ENCODE data around the gene CCDC80.

The CCDC80 gene

GRCh38 chr3:112561734-112562529 lies 79.0 kb downstream of the CCDC80 start, which contains the start of the genes ATG3 and SLC35A5 (continued):
- TF ChIP-seq HOXD13 (CRISPR knock-in tag; IDR thresholded peaks at IDR 0.05; ENCODE audit: borderline replicate concordance) (no peak), ZBTB44 (tag by site-specific recombination; IDR thresholded peaks at IDR 0.05) (no peak), SP3 (tag by site-specific recombination; IDR thresholded peaks at IDR 0.05) (peak; percentile 94), OVOL3 (tag by site-specific recombination; IDR thresholded peaks at IDR 0.05) (peak; percentile 10; the same call in 1 of the 2 replicates), ZNF76 (tag by site-specific recombination; IDR thresholded peaks at IDR 0.05; ENCODE audit: borderline replicate concordance, low read depth) (peak; percentile 76), ZEB2 (tag by site-specific recombination; IDR thresholded peaks at IDR 0.05) (peak; percentile 72), EGR2 (tag by site-specific recombination; IDR thresholded peaks at IDR 0.05; ENCODE audit: low read depth) (peak; percentile 38; the same call in 1 of the 2 replicates), ZNF704 (tag by site-specific recombination; IDR thresholded peaks at IDR 0.05) (no peak), ZNF600 (tag by site-specific recombination; IDR thresholded peaks at IDR 0.05) (peak; percentile 92), FEZF1 (tag by site-specific recombination; IDR thresholded peaks at IDR 0.05) (no peak), INSM2 (tag by site-specific recombination; IDR thresholded peaks at IDR 0.05) (peak; percentile 75; the same call in 1 of the 2 replicates), SP7 (tag by site-specific recombination; IDR thresholded peaks at IDR 0.05) (peak; percentile 71), ZNF23 (tag by site-specific recombination; IDR thresholded peaks at IDR 0.05; ENCODE audit: borderline replicate concordance) (no peak), GLIS2 (tag by site-specific recombination; IDR thresholded peaks at IDR 0.05) (peak; percentile 70), WT1 (tag by site-specific recombination; IDR thresholded peaks at IDR 0.05) (peak; percentile 33; the same call in 1 of the 2 replicates), ZBTB11 (tag by site-specific recombination; conservative IDR thresholded peaks at IDR 0.05; ENCODE audit: low read depth) (peak; percentile 92), GLIS1 (tag by site-specific recombination; IDR thresholded peaks at IDR 0.05) (peak; percentile 29), ZNF629 (tag by site-specific recombination; IDR thresholded peaks at IDR 0.05) (peak; percentile 86), PRDM1 (tag by site-specific recombination; IDR thresholded peaks at IDR 0.05) (peak; percentile 89), ZFHX2 (tag by site-specific recombination; conservative IDR thresholded peaks at IDR 0.05) (peak; percentile 80), ZNF580 (tag by site-specific recombination; IDR thresholded peaks at IDR 0.05) (peak; percentile 58; the same call in 1 of the 2 replicates), TRIM28 (IDR thresholded peaks at IDR 0.05; ENCODE audit: borderline replicate concordance, low read length) (peak; percentile 74), ZNF398 (tag by site-specific recombination; IDR thresholded peaks at IDR 0.05) (peak; percentile 76), ZNF518A (tag by site-specific recombination; conservative IDR thresholded peaks at IDR 0.05; ENCODE audit: low read depth) (0 out of 2 replicates have a peak, but pooled peaks have one; percentile 30)
